ENCODE measurements around the gene SLC15A5. TPM values are rescaled to one million over a fixed set of nuclear protein-coding genes. Genes with fewer than 3 reads are reported as not detected.

Gene SLC15A5
- total RNA-seq, 1 donor from 2014 or later = not detected

DNA sequence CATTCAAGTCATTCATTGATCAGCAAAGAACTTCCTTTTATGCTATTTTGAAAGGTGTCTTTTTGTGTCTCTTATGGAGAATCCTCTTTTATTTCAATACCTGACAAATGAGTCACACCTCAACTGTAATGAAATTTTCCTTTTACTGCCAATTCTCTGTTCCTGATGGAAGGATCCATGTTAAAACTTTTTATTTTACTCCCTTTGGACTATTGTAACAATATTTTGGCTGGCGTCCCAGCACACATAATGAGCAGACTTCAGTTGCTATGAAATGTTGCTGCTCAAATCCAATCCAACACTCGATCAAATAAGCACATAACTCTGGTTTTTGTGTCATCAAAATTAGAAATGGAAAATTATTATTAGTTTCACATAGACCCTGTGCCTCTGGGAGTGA, 21.9 kb upstream of the SLC15A5 start:
- intact Hi-C loops (cut with DNase I) = no loop called here
- no peaks in the 10 kb centered on the region for H3K4me1 ChIP-seq
- H3K9me3 ChIP-seq = no peaks in the 10 kb centered on the region
- ATAC-seq (no peak), DNase-seq (no peak)
- no peaks in the 10 kb centered on the region for H3K27me3 ChIP-seq (ENCODE audit: low read depth)
- no peaks in the 10 kb centered on the region for H3K36me3 ChIP-seq
- no peak overlapping the region for H3K4me3 ChIP-seq
- TF ChIP-seq, protein P1, sequence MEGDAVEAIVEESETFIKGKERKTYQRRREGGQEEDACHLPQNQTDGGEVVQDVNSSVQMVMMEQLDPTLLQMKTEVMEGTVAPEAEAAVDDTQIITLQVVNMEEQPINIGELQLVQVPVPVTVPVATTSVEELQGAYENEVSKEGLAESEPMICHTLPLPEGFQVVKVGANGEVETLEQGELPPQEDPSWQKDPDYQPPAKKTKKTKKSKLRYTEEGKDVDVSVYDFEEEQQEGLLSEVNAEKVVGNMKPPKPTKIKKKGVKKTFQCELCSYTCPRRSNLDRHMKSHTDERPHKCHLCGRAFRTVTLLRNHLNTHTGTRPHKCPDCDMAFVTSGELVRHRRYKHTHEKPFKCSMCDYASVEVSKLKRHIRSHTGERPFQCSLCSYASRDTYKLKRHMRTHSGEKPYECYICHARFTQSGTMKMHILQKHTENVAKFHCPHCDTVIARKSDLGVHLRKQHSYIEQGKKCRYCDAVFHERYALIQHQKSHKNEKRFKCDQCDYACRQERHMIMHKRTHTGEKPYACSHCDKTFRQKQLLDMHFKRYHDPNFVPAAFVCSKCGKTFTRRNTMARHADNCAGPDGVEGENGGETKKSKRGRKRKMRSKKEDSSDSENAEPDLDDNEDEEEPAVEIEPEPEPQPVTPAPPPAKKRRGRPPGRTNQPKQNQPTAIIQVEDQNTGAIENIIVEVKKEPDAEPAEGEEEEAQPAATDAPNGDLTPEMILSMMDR (IDR thresholded peaks at IDR 0.05) = no peak
- no peak overlapping the region for H3K27ac ChIP-seq

DNA sequence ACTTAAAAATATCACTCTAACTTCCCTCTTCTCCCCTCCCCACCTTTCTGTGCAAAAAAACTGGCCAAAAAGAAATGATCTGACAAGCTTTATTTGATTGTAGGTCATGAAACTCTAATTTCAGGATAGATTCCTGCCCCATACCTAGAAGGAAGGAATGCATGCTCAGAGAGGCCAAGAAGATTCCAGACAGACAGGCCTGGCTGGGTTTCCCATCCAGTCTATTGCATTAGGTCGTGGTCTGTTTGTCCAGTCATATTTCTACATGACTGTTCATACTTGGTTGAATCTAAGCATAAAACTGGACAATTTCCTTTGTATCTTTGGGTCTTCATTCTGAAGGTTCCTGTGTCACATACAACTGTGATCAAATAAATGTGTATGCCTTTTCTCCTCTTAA, 20.0 kb upstream of the SLC15A5 start:
- Histone ChIP-seq H3K27me3 (ENCODE audit: low read depth) (no peaks in the 10 kb centered on the region), H3K4me1 (no peaks in the 10 kb centered on the region), H3K36me3 (no peaks in the 10 kb centered on the region), H3K4me3 (no peak overlapping the region), H3K9me3 (no peaks in the 10 kb centered on the region), H3K27ac (no peak overlapping the region)
- TF ChIP-seq, protein P1 (IDR thresholded peaks at IDR 0.05) = no peak
- DNase-seq = no peak
- no peak for ATAC-seq
- intact Hi-C loops (cut with DNase I) = no loop called here

DNA sequence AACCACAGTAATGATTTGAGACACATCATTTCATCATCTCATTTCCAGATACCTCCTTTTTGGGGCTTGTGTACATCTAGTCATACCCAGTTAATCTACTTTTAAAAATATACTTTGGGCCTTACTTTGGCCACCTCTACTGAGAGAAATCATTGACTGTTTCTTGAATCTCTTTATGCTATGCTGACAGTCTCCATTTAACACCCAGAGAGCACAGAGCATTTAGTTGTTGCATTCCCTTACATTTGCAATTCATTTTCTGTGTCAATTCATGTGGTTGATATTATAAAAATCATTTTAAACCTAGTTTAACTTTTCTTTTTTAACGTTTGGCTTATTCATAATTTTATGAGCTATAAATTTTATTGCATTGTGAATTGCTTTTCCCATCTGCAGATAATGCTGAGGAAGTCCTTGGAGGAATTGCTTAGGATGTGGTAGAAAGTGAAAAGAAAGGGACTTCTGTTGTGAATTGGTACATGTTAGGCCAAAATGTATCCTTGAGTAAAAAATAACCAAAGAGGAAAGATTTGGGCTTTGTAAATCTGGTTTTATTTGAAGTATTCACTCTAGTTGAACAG, 17.0 kb upstream of the SLC15A5 start:
- no peak overlapping the region for H3K4me3 ChIP-seq
- H3K9me3 ChIP-seq = no peaks in the 10 kb centered on the region
- no peaks in the 10 kb centered on the region for H3K36me3 ChIP-seq
- TF ChIP-seq, protein P1 (IDR thresholded peaks at IDR 0.05) = no peak
- DNase-seq (no peak), ATAC-seq (no peak)
- H3K27ac ChIP-seq = no peak overlapping the region
- H3K4me1 ChIP-seq = no peaks in the 10 kb centered on the region
- intact Hi-C loops (cut with DNase I) = no loop called here
- H3K27me3 ChIP-seq (ENCODE audit: low read depth) = no peaks in the 10 kb centered on the region

DNA sequence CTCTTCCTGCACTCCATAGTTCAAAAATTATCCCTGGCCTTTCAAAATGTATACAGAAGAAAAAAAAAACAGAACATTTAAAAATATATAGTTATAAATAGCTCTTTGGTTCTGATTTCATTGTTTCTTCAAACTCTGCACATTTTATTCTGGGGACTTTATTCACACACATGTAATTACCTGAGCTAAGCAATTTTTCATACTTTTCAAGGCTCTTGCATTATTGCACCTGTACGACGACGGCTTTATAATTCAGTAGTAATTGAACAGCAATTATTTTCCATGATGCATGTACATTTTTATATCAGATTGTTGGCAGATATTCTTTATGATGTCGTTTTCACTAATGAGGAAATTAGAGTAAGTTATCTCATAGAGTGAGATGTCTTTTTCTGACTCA, 13.5 kb upstream of the SLC15A5 start:
- Histone ChIP-seq H3K27ac (no peak overlapping the region), H3K4me3 (no peak overlapping the region), H3K27me3 (ENCODE audit: low read depth) (no peaks in the 10 kb centered on the region), H3K36me3 (no peaks in the 10 kb centered on the region), H3K4me1 (no peaks in the 10 kb centered on the region), H3K9me3 (no peaks in the 10 kb centered on the region)
- no peak for DNase-seq
- TF ChIP-seq, protein P1 (IDR thresholded peaks at IDR 0.05) = no peak
- intact Hi-C loops (cut with DNase I) = no loop called here
- no peak for ATAC-seq

DNA sequence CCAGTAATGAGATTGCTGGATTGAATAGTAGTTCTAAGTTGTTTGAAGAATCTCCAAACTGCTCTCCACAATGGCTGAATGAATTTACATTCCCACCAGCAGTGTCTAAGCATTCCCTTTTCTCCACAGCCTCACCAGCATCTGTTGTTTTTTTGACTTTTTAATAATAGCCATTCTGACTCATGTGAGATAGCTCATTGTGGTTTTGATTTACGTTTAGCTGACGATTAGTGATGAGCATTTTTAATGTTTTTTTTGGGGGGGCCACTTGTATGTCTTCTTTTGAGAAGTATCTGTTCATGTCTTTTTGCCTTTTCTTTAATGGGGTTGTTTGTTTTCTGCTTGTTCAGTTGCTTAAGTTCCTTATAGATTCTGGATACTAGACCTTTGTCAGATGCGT, 8.1 kb upstream of the SLC15A5 start:
- no peak for ATAC-seq
- TF ChIP-seq, protein P1 (IDR thresholded peaks at IDR 0.05) = no peak

More for the DNA sequence above, 8.1 kb upstream of the SLC15A5 start:
- intact Hi-C loops (cut with DNase I) = no loop called here
- Histone ChIP-seq H3K4me1 (no peaks in the 10 kb centered on the region), H3K27ac (no peak overlapping the region), H3K4me3 (no peak overlapping the region), H3K27me3 (ENCODE audit: low read depth) (no peaks in the 10 kb centered on the region), H3K9me3 (no peaks in the 10 kb centered on the region), H3K36me3 (no peaks in the 10 kb centered on the region)
- no peak for DNase-seq
